Spleen (tissue), 11 donors: ENCODE data around the gene CLDN34. TPM values are rescaled to one million over a fixed set of nuclear protein-coding genes. Genes with fewer than 3 reads are reported as not detected.

Source experiments
- DNase-seq: peaks from one replicate; pipeline ENCODE4 v3.0.0-alpha.2; 2020
- H3K27ac ChIP-seq, 8 donors: fragments of 200-600 bp; sonication (generic) in 7 of 8; 1 replicate in 4 of 8; 2 replicates in 4 of 8; pipeline versions ENCODE4 v1.5.0 to v1.8.0; 2016 to 2021; ENCODE audit warnings: inconsistent platforms in 4 of 8, mild to moderate bottlenecking in 4 of 8, moderate library complexity in 1 of 8
- H3K27me3 ChIP-seq, 7 donors: fragments of 200-600 bp; sonication (generic) in 6 of 7; replicated peaks in 1 of 7; 1 replicate in 4 of 7; 2 replicates in 3 of 7; pipeline versions ENCODE4 v1.5.0 to v1.8.0; 2016 to 2021; ENCODE audit warnings: inconsistent platforms in 3 of 7, mild to moderate bottlenecking in 1 of 7
- H3K36me3 ChIP-seq, 6 donors: fragments of 200-600 bp; sonication (generic) in 5 of 6; 1 replicate in 4 of 6; 2 replicates in 2 of 6; pipeline versions ENCODE4 v1.5.0 to v1.8.0; 2016 to 2021; ENCODE audit warnings: inconsistent platforms in 2 of 6
- H3K4me1 ChIP-seq, 6 donors: fragments of 200-600 bp; sonication (generic) in 5 of 6; 1 replicate in 3 of 6; 2 replicates in 3 of 6; pipeline versions ENCODE4 v1.5.0 to v1.8.0; 2016 to 2021; ENCODE audit warnings: inconsistent platforms in 3 of 6
- H3K4me3 ChIP-seq, 8 donors: fragments of 200-600 bp; sonication (generic) in 7 of 8; 1 replicate in 4 of 8; 2 replicates in 4 of 8; pipeline versions ENCODE4 v1.5.0 to v1.8.0; 2016 to 2021; ENCODE audit warnings: inconsistent platforms in 4 of 8, mild to moderate bottlenecking in 4 of 8, moderate library complexity in 2 of 8
- H3K9me3 ChIP-seq, 8 donors: fragments of 200-600 bp; sonication (generic) in 7 of 8; 1 replicate in 4 of 8; 2 replicates in 4 of 8; pipeline versions ENCODE4 v1.5.0 to v1.8.0; 2016 to 2021; ENCODE audit warnings: inconsistent platforms in 4 of 8
- CTCF ChIP-seq, 11 experiments: fragments of 200-600 bp in 7 of 11; fragments of 450-650 bp in 4 of 11; sonication (generic) in 4 of 11; IDR thresholded peaks in 8 of 11; conservative IDR thresholded peaks in 3 of 11; 1 replicate in 7 of 11; 2 replicates in 4 of 11; pipeline versions ENCODE4 v1.4.0 to v1.8.0; 2016 to 2021; ENCODE audit warnings: antibody characterized with exemption in 11 of 11, inconsistent platforms in 4 of 11, mild to moderate bottlenecking in 1 of 11
- POLR2A ChIP-seq, 3 donors: fragments of 450-650 bp; IDR thresholded peaks; one replicate each; pipeline ENCODE4 v1.5.1; 2017; ENCODE audit warnings: antibody characterized with exemption in 3 of 3, mild to moderate bottlenecking in 1 of 3
- POLR2AphosphoS5 ChIP-seq, 3 donors: sonication (generic); formaldehyde crosslinking; IDR thresholded peaks; one replicate each; pipeline ENCODE4 v1.5.1; 2017; ENCODE audit warnings: antibody characterized with exemption in 3 of 3
- WGBS, 5 donors: extraction: QIAGEN DNeasy Blood & Tissue Kit in 3 of 5; methylation state at CpG; one replicate each; pipeline versions ENCODE4 v1.1.5 to v1.1.7; 2013 to 2018; 5-methylcytosine and 5-hydroxymethylcytosine counted together
- intact Hi-C: fragments of 100-400 bp; cut with DNase I; formaldehyde crosslinking; loops from one replicate; pipeline ENCODE4 v1.15.0; 2023; ENCODE audit warnings: low total_unique reads
- polyA plus RNA-seq, 3 donors: library from polyadenylated mRNA; stranded (reverse); fragments of 200-250 nt; gene quantifications; one replicate each; pipeline ENCODE4 v1.2.1, GENCODE V29; 2013
- total RNA-seq, 7 donors: library from RNA; depleted of rRNA in 3 of 7; stranded (reverse); fragments of >200 nt in 3 of 7; fragmentation: NEBNext Ultra II Directional in 4 of 7; extraction: Animal tissue kit (Norgen Biotek cat#: 25700) in 4 of 7; gene quantifications; one replicate each; pipeline versions ENCODE4 v1.1.0 to v1.2.1, GENCODE V29; 2016 to 2021
- donor health status: healthy with polysubstance abuse.
- donor health status: DM: no; HTN: no; CAD: no; lungs with moderate emphysema.
- donor health status: DM: no; HTN: no; CAD: no.
- donor health status: Bipolar disorder and iron deficiency.
- donor health status: healthy.
- donor health status: DM: no; HTN: no; CAD: no.
- donor health status: DM: yes; HTN: yes; CAD: no.

CLDN34 gene
- total and polyA plus RNA-seq, 10 donors = not detected

- intact Hi-C loops = no loop called here
- Histone ChIP-seq H3K27ac (no peak overlapping the region), H3K4me1 (peaks cover 0 to 8% (median 0%) of the 10 kb centered on the region in 6 donors), H3K27me3 (no peaks in the 10 kb centered on the region), H3K4me3 (no peak overlapping the region), H3K9me3 (no peaks in the 10 kb centered on the region), H3K36me3 (no peaks in the 10 kb centered on the region)
- WGBS, 5 donors = 94 to 100% (median 96%) methylated on average over 2 to 18 of the region's 18 CpGs
- no peak for TF ChIP-seq CTCF (IDR thresholded peaks at IDR 0.05 in 8 of 11, conservative IDR thresholded peaks at IDR 0.05 in 3 of 11)
- TF ChIP-seq POLR2A (IDR thresholded peaks at IDR 0.05) = no peak
- TF ChIP-seq POLR2AphosphoS5 (IDR thresholded peaks at IDR 0.05) = no peak
- no peak for DNase-seq
Measured at GRCh38 chrX:9992724-9993123, 25.6 kb downstream of the CLDN34 start.

- Histone ChIP-seq H3K27ac (no peak overlapping the region), H3K4me1 (peaks cover 0 to 8% (median 0%) of the 10 kb centered on the region in 6 donors), H3K4me3 (no peak overlapping the region), H3K36me3 (no peaks in the 10 kb centered on the region), H3K27me3 (no peaks in the 10 kb centered on the region), H3K9me3 (no peaks in the 10 kb centered on the region)
- intact Hi-C loops = loop anchor here (2.0 kb wide), 1 partner anchor 123 kb away; no protein-coding TSS in a partner anchor
- TF ChIP-seq POLR2A (IDR thresholded peaks at IDR 0.05) (no peak), POLR2AphosphoS5 (IDR thresholded peaks at IDR 0.05) (peak; percentile 62 to 82 (median 76)), CTCF (IDR thresholded peaks at IDR 0.05 in 8 of 11, conservative IDR thresholded peaks at IDR 0.05 in 3 of 11) (peak; percentile 76 to 98 (median 90))
- DNase-seq = peak; percentile 93
- WGBS, 5 donors = 22 to 30% (median 27%) methylated on average over 14 to 18 of the region's 18 CpGs
Measured at GRCh38 chrX:9995855-9996339, 28.7 kb downstream of the CLDN34 start.

GRCh38 chrX:9997041-9997440 is 29.9 kb downstream of the CLDN34 start:
- intact Hi-C loops = no loop called here
- Histone ChIP-seq H3K27me3 (no peaks in the 10 kb centered on the region), H3K4me1 (peaks cover 0 to 8% (median 0%) of the 10 kb centered on the region in 6 donors), H3K27ac (no peak overlapping the region), H3K4me3 (no peak overlapping the region), H3K9me3 (no peaks in the 10 kb centered on the region), H3K36me3 (no peaks in the 10 kb centered on the region)
- DNase-seq = no peak
- WGBS, 5 donors = 89 to 97% (median 95%) methylated on average over 5 to 9 of the region's 9 CpGs; no CpG with 5 or more reads in 1 of the 5 donors
- TF ChIP-seq POLR2AphosphoS5 (IDR thresholded peaks at IDR 0.05) (no peak), CTCF (IDR thresholded peaks at IDR 0.05 in 8 of 11, conservative IDR thresholded peaks at IDR 0.05 in 3 of 11) (no peak), POLR2A (IDR thresholded peaks at IDR 0.05) (no peak)

- Histone ChIP-seq H3K9me3 (no peaks in the 10 kb centered on the region), H3K36me3 (no peaks in the 10 kb centered on the region), H3K27ac (no peak overlapping the region), H3K4me3 (no peak overlapping the region), H3K27me3 (no peaks in the 10 kb centered on the region), H3K4me1 (peaks cover 0 to 8% (median 0%) of the 10 kb centered on the region in 6 donors)
- TF ChIP-seq POLR2AphosphoS5 (IDR thresholded peaks at IDR 0.05) = no peak
- no peak for TF ChIP-seq POLR2A (IDR thresholded peaks at IDR 0.05)
- WGBS, 5 donors = 73 to 82% (median 76%) methylated on average over 3 to 8 of the region's 8 CpGs
- no peak for DNase-seq
- intact Hi-C loops = no loop called here
Measured at GRCh38 chrX:9997524-9997923, 30.4 kb downstream of the CLDN34 start.
